Stimulated activated CD4-positive, alpha-beta T cell treated with anti-CD3 and anti-CD28 coated beads, Interleukin-2, amount 100 ng/mL, for 4 hours (primary cell): ENCODE results near the gene CACNA1F.

ENCODE experiments used
- DNase-seq: peaks from one replicate; pipeline ENCODE4 v3.0.0-alpha.2; 2020; ENCODE audit warnings: low read depth

The CACNA1F gene

DNA sequence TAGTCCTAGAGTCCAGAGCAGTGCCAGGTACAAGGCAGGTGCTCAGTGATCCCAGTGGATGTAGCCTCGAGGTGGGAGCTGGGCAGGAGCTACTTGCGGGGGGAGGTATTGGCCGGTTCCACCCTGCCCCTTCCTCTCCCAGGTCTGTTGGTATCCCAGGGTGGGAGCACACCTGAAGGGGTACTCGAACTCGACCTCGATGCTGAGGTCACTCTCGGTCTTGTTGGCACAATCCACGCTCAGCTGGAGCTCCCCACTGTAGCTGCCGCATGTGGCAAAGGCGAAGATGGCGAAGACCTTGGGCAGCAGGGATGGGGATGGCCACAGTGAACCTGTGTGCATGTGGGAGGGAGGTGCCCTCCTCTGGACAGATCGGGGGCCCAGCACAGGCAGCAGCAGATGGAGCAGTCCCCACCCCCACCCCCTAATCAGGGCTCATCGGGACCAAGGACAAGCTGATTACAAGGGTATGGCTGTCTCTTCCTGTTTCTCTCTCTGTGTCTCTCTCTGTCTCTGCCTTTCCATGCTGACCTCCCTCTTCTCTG, 35.5 kb downstream of the CACNA1F start:
- DNase-seq: no peak

GRCh38 chrX:49193542-49193964, 39.6 kb downstream of the CACNA1F start:
- no peak for DNase-seq

GRCh38 chrX:49192722-49193328, 40.3 kb downstream of the CACNA1F start:
- DNase-seq: no peak

- no peak for DNase-seq
Measured at GRCh38 chrX:49191574-49192011, 41.5 kb downstream of the CACNA1F start.

DNA sequence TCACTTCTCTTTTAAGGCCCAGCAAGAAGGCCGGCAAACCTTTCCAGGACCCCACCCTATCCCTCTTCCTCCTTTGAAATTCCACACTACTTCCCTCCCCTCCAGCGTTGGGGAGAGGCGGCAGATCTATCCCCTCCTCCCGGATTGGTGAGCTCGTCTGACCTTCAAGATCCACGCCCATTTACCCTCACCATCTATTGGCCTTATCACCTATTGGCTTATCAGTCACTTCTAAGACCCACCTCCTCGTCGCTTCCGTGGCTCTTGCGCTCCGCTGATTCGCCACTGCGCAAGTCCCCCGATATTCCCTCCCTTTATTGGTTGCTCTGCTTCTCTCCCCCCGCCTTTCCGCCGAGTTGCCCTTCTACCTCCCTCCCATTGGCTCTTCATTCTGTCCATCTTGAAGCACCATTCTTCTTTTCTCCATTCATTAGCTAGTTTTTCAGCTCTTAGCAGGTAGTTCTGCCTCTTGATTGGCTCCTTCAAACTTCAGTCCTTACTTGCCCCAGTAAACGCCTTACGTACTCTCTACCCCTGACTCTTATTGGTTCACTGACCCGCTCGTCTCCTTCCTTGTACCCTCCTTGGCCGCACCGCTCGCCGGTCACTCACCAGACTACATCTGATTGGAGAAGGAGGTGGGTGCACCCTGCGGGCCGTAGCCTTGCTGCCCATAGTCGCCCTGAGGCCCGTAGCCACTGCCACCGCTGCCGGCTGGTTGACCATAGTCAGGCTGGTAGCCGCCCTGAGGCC, 42.1 kb downstream of the CACNA1F start:
- peak; percentile 80 for DNase-seq

DNA sequence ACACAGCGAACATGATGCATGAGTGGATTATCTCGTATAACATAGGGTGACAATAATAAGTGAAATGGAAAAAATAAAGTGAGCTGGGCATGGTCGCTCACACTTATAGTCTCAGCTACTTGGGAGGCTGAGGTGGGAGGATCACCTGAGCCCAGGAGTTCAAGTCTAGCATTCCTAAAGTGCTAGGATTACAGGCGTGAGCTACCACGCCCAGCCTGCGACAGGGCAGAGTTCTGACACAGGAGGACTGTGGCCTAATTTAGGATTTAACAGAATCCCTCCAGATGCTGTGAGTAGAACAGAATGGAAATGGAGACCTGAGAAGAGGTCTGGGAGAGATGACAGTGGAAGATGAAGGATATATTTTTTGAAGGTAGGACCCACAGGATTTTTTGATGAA, 43.5 kb downstream of the CACNA1F start:
- no peak for DNase-seq

GRCh38 chrX:49188468-49189076, 44.6 kb downstream of the CACNA1F start:
- no peak for DNase-seq

DNA sequence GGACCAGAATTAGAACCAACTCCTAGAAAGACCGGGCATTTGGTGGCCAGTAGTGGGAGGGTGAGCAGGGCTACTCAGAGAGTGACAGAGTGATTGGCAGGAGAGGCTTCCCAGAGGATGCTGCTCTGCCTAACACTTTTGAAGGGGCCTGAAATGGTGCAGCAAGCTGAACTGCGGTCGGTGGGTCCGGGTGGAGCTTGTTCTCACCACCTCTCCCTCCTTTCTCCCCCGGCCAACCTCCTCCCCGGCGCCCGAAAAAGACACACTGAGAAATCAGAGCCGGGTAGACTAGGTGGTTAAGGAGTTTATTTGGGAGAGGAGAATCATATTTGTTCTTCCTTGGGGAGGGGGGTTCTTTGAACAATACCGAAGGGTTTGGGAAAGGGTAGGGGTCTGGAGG, 45.6 kb downstream of the CACNA1F start:
- no peak for DNase-seq

GRCh38 chrX:49187028-49187394, 46.1 kb downstream of the CACNA1F start:
- DNase-seq: no peak

DNA sequence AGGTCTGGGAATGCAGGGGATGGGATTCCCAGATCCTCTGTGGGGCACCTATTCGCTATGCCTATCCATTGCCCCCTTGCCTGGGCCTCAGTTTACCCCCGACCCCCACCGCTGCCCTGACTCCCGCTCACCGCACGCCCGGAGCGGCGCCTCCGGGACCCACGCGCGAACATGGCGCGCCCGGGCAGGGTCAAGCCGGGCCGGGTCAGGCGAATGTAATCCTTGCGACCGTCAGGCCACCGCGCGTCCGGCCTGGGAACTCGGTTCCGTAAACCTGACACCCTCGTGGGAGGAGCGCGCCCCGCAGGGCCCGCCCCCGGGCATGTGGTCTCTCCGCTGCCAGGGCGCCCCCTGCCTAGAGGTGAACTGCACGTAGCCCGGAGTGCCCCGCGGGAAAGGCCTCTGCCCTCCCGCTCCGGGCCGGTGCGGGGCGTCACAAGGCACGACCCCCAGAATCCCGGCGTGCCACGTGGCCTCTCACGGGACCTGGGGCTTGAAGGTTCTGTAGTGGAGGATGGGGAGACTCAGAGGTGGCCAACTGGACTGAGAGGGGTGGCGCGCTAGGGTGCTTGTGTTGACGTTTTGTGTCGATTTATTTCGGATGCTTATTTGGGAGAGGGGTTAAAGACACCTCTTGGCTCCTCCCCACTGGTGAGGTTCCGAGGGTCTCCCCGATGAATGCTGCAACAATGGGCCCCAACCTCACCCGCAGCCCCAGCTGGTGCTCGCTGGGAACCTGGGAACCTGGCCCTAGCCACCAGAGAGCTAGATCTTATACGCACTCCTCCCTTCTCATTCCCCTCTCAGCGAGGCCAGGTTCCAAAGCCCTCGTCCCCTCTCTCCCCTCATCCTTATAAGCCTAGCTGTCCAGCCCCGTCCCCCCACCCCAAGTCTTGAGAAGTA, 46.8 kb downstream of the CACNA1F start, which contains the start of gene PRICKLE3:
Gene PRICKLE3 (minus strand): TSS at position 249 of the 903 bp plus-strand sequence. CDS start 76 bp downstream, at position 173.
- DNase-seq: peak; percentile 60

GRCh38 chrX:49184294-49185281, 48.6 kb downstream of the CACNA1F start:
- no peak for DNase-seq

GRCh38 chrX:49183701-49184281, 49.3 kb downstream of the CACNA1F start:
- no peak for DNase-seq

DNA sequence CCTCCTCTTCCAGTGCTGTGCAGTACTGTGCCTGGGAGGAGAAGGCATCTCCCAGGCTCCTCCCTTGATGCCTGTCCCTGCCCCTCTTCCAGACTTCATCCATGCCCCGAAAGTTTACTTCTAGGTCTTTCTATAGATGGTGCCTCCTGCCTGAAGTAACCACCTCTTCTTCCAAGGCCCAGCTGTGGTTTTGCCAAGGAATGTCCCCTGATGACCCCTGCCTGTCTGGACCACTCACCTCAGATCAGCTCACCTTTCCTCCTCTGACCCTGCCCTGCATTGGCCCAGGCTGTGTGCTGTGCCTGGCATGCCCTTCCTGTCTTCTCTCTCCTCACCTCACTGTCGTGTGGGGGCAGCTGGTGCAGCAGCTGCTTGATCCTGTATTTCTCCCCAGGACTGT, 53.8 kb downstream of the CACNA1F start:
- no peak for DNase-seq

DNA sequence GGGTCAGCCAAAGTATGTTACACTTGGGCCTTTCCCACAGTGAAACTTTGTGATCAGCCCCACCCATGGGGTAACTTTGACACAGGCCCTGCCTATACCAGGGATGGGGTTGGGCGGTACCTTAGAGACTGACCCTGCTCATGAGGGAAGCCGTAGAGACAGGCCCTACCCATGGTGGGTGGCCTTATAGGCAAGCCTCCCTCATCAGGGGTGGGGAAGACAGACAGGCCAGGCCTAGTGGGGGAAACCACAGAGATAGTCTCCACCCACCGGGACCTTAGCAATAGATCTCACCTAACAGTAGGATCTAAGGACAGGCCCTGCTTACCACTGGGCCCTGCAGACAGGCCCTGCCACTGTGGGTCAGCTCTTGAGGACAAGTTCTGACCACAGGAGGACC, 54.6 kb downstream of the CACNA1F start:
- no peak for DNase-seq

GRCh38 chrX:49177873-49178480, 55.2 kb downstream of the CACNA1F start:
- DNase-seq: no peak

- no peak for DNase-seq
Measured at GRCh38 chrX:49177338-49177833, 55.8 kb downstream of the CACNA1F start.

DNA sequence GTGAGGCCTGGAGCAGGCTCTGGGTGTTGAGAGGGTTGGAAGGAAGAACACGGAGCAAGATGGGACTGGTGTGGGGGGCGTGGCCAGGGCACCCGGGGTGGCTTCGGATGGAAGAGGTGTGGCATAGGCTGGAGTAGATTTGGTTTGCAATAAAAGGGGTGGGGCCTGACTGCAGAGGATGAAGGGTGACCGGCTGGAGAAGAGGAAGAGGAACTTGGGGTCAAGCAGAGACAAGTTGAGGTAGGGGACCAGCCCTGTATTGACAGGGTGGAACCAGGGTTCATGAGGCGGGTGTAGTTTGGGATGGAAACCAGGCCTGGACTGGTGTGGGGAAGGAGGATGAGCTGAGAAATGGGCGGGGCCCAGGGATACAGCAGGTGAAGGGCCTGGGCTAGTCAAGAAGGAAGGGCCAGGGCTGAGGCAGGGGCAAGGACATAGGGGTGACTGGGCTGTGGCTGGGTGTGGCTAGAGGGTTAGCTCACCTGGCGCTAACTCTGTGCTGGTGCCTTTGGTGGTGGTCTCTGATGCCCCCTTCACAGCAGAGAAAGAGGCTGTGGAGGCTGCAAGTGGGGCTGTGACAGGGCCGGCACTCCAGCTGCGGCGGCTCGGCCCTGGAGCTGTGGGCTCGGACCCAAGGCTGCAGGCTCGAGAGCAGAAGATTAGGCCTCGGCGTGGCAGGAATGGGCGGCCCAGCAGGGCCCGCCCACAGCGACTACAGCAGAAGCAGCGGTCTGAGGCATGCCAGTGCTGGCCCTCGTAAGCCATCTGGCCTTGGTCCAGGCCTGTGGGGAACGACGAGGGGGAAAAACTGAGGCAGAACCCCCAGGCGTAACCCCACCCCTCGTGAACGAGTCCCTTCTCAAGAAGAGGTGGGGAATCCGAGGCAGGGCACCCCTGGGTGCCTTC, 56.5 kb downstream of the CACNA1F start:
- no peak for DNase-seq

DNA sequence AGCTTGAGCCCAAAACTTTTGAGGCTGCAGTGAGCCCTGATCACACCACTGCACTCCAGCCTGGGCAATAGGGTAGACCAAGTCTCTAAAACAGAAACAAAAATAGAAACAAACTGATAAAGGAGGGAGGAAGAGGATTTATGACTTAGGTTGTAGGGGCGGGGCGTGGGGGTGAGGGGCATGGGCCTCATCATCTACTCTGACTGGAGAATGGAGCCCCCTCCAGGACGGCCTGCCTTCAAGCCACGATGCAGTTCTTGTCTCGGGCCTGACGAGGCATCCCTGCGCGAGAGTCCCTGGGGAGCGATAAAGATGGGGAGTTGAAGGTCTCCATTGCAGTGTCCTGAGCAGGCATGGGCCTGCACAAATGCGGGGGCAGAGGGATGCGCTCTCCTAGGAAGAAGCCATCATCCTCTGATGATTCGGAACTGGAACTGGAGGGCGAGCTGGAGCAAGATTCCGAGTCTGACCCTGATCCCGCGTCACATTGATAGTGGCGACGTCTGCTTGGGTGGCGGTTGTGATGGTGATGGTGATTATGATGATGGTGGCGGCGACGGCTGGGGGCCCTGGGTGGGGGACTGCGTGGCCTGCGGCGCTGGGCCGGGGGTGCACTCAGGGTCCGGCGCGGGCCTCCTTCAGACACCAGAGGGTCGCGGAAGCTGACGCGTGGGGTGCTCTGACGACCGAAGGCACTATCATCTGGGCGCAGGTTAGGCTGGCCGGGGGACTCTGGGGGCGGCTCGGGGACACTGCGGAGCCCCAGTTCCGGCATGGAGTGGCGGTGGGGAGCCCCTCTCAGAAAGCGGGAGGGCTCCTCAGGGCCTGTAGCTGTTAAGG, 57.5 kb downstream of the CACNA1F start:
- no peak for DNase-seq
